ENCODE data around the gene NUP98. TPM values are rescaled to one million over a fixed set of nuclear protein-coding genes. Genes with fewer than 3 reads are reported as not detected.

The NUP98 gene
- total and polyA plus RNA-seq, 2 of the 13 experiments (the other 11 are each of a cell fraction or from before 2014, with no cell fraction given), result 76.6 to 85.3 TPM

DNA sequence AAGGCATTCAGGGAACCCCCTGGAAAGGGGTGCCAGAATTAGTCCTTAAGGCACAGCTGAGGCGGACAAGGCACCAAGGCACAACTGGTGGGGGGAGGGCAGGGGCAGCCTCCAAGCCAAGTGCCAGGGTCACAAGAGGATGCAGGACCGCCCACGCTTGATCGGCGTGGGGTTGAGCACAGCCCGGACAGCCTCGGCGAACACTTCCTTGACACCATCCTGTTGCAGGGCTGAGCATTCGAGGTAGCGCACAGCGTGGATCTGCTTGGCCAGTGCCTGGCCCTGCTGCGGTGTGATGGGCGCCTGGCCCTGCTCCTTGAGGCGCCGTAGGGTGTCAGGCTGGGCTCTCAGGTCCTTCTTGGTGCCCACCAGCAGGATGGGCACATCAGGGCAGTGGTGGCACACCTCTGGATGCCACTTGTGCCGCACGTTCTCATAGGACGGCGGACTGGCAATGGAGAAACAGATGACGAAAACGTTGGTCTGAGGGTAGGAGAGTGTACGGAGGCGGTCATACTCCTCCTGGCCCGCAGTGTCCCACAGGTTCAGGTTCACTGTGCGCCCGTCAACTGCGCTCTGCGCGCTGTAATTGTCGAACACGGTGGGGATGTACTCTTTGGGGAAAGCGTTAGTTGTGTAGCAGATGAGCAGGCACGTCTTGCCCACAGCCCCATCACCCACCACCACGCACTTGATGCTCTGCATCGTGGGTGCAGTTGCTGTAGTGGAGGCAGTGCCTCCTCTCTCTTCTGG lies 30.3 kb upstream of the NUP98 start (continued):
- TF ChIP-seq, protein P1, sequence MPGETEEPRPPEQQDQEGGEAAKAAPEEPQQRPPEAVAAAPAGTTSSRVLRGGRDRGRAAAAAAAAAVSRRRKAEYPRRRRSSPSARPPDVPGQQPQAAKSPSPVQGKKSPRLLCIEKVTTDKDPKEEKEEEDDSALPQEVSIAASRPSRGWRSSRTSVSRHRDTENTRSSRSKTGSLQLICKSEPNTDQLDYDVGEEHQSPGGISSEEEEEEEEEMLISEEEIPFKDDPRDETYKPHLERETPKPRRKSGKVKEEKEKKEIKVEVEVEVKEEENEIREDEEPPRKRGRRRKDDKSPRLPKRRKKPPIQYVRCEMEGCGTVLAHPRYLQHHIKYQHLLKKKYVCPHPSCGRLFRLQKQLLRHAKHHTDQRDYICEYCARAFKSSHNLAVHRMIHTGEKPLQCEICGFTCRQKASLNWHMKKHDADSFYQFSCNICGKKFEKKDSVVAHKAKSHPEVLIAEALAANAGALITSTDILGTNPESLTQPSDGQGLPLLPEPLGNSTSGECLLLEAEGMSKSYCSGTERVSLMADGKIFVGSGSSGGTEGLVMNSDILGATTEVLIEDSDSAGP (CRISPR knock-in tag; IDR thresholded peaks at IDR 0.05; ENCODE audit: borderline replicate concordance), result 0 out of 2 replicates have a peak, but pooled peaks have one; percentile 22
- no peak for TF ChIP-seq HNRNPK (IDR thresholded peaks at IDR 0.05; ENCODE audit: low read depth, low read length, poor library complexity, severe bottlenecking)
- no peak for TF ChIP-seq MEIS2 (CRISPR knock-in tag; IDR thresholded peaks at IDR 0.05)
- no peak for TF ChIP-seq TEAD3 (CRISPR knock-in tag; optimal IDR thresholded peaks at IDR 0.05; ENCODE audit: borderline replicate concordance)
- TF ChIP-seq ZNF18 (CRISPR knock-in tag; IDR thresholded peaks at IDR 0.05; ENCODE audit: insufficient replicate concordance), result no peak
- no peak for TF ChIP-seq NR2F6 (IDR thresholded peaks at IDR 0.05)
- no peak for TF ChIP-seq NR2F6 (CRISPR knock-in tag; IDR thresholded peaks at IDR 0.05)
- no peak for TF ChIP-seq ZNF33B (CRISPR knock-in tag; IDR thresholded peaks at IDR 0.05)
- peak; percentile 24 for TF ChIP-seq AGO2 (optimal IDR thresholded peaks at IDR 0.05; ENCODE audit: low read depth, low read length)
- no peak for TF ChIP-seq AGO1 (IDR thresholded peaks at IDR 0.05; ENCODE audit: low read depth, low read length, poor library complexity, severe bottlenecking)
- TF ChIP-seq EHMT2 (IDR thresholded peaks at IDR 0.05; ENCODE audit: borderline replicate concordance, low read depth, low read length), result no peak
